ENCODE measurements around the gene FGD6. TPM values are rescaled to one million over a fixed set of nuclear protein-coding genes. Genes with fewer than 3 reads are reported as not detected.

The FGD6 gene
- total RNA-seq, 1 experiment from 2014 or later = 23.5 TPM

DNA sequence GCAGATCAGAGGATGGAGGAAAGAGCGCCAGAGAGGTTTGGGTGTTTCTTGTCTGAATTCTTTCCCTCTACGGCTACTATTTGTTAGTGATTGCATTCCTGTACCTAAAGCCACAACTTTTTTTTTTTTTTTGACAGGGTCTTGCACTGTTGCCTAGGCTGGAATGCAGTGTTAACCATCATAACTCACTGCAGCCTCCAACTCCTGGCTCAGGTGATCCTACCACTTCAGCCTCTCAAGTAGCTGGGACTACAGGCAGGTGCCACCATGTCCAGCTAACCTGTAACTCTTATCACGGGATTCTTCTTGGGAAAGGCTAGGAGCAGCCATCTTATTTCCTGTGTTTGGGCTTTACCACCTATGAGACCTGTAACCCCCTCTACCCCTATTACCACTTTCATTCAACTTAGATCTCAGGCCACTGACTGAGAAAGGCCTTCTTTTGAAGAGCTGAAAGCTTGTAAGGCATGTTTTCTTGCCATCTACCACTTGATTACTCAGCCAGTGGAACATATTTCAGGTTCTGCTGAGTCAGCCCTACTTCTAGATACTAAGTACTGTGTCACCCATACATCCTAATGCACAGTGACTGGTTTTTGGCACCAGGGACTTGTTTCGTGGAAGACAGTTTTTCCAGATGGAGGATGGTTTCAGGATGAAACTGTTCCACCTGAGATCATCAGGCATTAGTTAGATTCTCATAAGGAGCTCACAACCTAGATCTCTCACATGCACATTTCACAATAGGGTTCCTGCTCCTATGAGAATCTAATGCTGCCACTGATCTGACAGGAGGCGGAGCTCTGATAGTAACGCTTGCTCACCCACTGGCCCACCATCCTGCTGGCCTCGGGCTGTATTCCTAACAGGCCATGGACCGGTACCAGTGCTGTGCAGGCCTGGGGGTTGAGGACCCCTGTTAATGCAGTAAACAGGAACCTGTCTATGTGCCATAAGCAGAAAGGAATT, 7.2 kb upstream of the FGD6 start:
- no peak overlapping the region for H3K27ac Mint-ChIP-seq (ENCODE audit: unreplicated experiment)
- ChIA-PET CTCF (interaction anchor here (1.4 kb wide), 1 partner anchor 310 kb away, joined by 3 read pairs; no protein-coding TSS in a partner anchor), POLR2A (no interaction called here)
- H3K4me3 Mint-ChIP-seq (ENCODE audit: unreplicated experiment) = no peak overlapping the region
- DNase-seq = no peak
- Histone ChIP-seq H3K36me3 (ENCODE audit: control insufficient read depth, insufficient read depth, low read length) (no peaks in the 10 kb centered on the region; the same call in 1 of the 2 replicates), H3K27me3 (replicated peaks; ENCODE audit: control insufficient read depth, insufficient read depth, low read length) (no peaks in the 10 kb centered on the region), H3K9me3 (no peaks in the 10 kb centered on the region), H3K4me1 (0 out of 2 replicates have a peak, but pooled peaks cover 7% of the 10 kb centered on the region), H3K4me3 (ENCODE audit: low read depth, low read length) (no peak overlapping the region)
- peaks cover 9% of the 10 kb centered on the region for H3K4me1 Mint-ChIP-seq (ENCODE audit: low read depth, unreplicated experiment)
- intact Hi-C loops (cut with micrococcal nuclease; ENCODE audit: unreplicated experiment) = no loop called here
- H3K9me3 Mint-ChIP-seq (ENCODE audit: unreplicated experiment) = no peaks in the 10 kb centered on the region
- BruUV-seq (replicated peaks) = no TSS peak
- H3K36me3 Mint-ChIP-seq (ENCODE audit: insufficient read depth, unreplicated experiment) = peaks cover 23% of the 10 kb centered on the region
- no peaks in the 10 kb centered on the region for H3K27me3 Mint-ChIP-seq (ENCODE audit: insufficient read depth, unreplicated experiment)
- TF ChIP-seq, protein P1, sequence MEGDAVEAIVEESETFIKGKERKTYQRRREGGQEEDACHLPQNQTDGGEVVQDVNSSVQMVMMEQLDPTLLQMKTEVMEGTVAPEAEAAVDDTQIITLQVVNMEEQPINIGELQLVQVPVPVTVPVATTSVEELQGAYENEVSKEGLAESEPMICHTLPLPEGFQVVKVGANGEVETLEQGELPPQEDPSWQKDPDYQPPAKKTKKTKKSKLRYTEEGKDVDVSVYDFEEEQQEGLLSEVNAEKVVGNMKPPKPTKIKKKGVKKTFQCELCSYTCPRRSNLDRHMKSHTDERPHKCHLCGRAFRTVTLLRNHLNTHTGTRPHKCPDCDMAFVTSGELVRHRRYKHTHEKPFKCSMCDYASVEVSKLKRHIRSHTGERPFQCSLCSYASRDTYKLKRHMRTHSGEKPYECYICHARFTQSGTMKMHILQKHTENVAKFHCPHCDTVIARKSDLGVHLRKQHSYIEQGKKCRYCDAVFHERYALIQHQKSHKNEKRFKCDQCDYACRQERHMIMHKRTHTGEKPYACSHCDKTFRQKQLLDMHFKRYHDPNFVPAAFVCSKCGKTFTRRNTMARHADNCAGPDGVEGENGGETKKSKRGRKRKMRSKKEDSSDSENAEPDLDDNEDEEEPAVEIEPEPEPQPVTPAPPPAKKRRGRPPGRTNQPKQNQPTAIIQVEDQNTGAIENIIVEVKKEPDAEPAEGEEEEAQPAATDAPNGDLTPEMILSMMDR (IDR thresholded peaks at IDR 0.05; ENCODE audit: insufficient read depth in 1 of 2, low read depth in 1 of 2, low read length in 1 of 2, severe bottlenecking in 1 of 2, unreplicated experiment in 1 of 2) = no peak

DNA sequence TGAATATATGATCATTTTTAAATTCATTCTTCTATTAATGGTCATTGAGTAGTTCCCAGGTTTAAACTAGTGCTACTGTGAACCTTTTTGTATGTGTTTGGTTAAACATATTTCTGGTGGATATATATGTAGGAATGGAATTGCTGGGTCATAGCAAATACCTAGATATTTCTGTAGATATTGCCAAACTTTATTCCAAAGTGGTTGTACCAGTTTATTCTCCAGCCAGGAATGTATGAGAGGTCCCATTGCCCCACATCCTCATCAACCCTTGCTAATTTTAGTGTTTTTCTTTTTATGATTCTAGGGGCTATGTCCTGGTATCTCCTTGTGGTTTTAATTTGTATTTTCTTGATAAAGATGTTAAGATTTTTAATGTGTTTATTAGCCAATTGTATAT, 3.5 kb upstream of the FGD6 start:
- no peaks in the 10 kb centered on the region; the same call in 1 of the 2 replicates for H3K36me3 ChIP-seq (ENCODE audit: control insufficient read depth, insufficient read depth, low read length)
- H3K4me1 ChIP-seq = 0 out of 2 replicates have a peak, but pooled peaks cover 7% of the 10 kb centered on the region
- Mint-ChIP-seq H3K27ac (ENCODE audit: unreplicated experiment) (peak overlapping the region; percentile 30), H3K4me3 (ENCODE audit: unreplicated experiment) (peak overlapping the region; percentile 81), H3K4me1 (ENCODE audit: low read depth, unreplicated experiment) (peaks cover 16% of the 10 kb centered on the region), H3K27me3 (ENCODE audit: insufficient read depth, unreplicated experiment) (no peaks in the 10 kb centered on the region), H3K36me3 (ENCODE audit: insufficient read depth, unreplicated experiment) (peaks cover 27% of the 10 kb centered on the region), H3K9me3 (ENCODE audit: unreplicated experiment) (no peaks in the 10 kb centered on the region)
- CTCF ChIA-PET = no interaction called here
- no TSS peak for BruUV-seq (replicated peaks)
- no peaks in the 10 kb centered on the region for H3K27me3 ChIP-seq (replicated peaks; ENCODE audit: control insufficient read depth, insufficient read depth, low read length)
- intact Hi-C loops (cut with micrococcal nuclease; ENCODE audit: unreplicated experiment) = no loop called here
- POLR2A ChIA-PET = no interaction called here
- DNase-seq = no peak
- TF ChIP-seq, protein P1 (IDR thresholded peaks at IDR 0.05; ENCODE audit: insufficient read depth in 1 of 2, low read depth in 1 of 2, low read length in 1 of 2, severe bottlenecking in 1 of 2, unreplicated experiment in 1 of 2) = no peak
- no peak overlapping the region for H3K4me3 ChIP-seq (ENCODE audit: low read depth, low read length)
- no peaks in the 10 kb centered on the region for H3K9me3 ChIP-seq

DNA sequence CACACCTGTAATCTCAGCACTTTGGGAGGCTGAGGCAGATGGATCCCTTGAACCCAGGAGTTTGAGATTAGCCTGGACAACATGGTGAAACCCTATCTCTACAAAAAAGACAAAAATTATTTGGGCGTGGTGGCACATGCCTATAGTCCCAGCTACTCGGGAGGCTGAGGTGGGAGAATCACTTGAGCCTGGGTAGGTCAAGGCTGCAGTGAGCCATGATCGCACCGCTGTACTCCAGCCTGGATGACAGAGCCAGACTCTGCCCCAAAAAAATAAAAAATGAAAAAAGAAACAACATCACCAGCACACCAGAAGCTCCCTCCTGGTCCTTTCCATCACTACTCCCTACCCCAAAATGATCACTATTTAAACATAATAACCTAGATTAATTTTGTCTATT, 2.9 kb upstream of the FGD6 start:
- ChIA-PET CTCF (no interaction called here), POLR2A (no interaction called here)
- DNase-seq = no peak
- no peaks in the 10 kb centered on the region for H3K27me3 ChIP-seq (replicated peaks; ENCODE audit: control insufficient read depth, insufficient read depth, low read length)
- H3K9me3 Mint-ChIP-seq (ENCODE audit: unreplicated experiment) = no peaks in the 10 kb centered on the region
- H3K9me3 ChIP-seq = no peaks in the 10 kb centered on the region
- peak overlapping the region; percentile 81 for H3K4me3 Mint-ChIP-seq (ENCODE audit: unreplicated experiment)
- BruUV-seq (replicated peaks) = no TSS peak
- TF ChIP-seq, protein P1 (IDR thresholded peaks at IDR 0.05; ENCODE audit: insufficient read depth in 1 of 2, low read depth in 1 of 2, low read length in 1 of 2, severe bottlenecking in 1 of 2, unreplicated experiment in 1 of 2) = no peak
- H3K4me1 ChIP-seq = peaks cover 9% of the 10 kb centered on the region; the same call in 1 of the 2 replicates
- no peaks in the 10 kb centered on the region for H3K27me3 Mint-ChIP-seq (ENCODE audit: insufficient read depth, unreplicated experiment)
- no peaks in the 10 kb centered on the region; the same call in 1 of the 2 replicates for H3K36me3 ChIP-seq (ENCODE audit: control insufficient read depth, insufficient read depth, low read length)
- H3K36me3 Mint-ChIP-seq (ENCODE audit: insufficient read depth, unreplicated experiment) = peaks cover 22% of the 10 kb centered on the region
- peaks cover 19% of the 10 kb centered on the region for H3K4me1 Mint-ChIP-seq (ENCODE audit: low read depth, unreplicated experiment)
- peak overlapping the region; percentile 30 for H3K27ac Mint-ChIP-seq (ENCODE audit: unreplicated experiment)
- intact Hi-C loops (cut with micrococcal nuclease; ENCODE audit: unreplicated experiment) = no loop called here
- H3K4me3 ChIP-seq (ENCODE audit: low read depth, low read length) = no peak overlapping the region
